ENCODE data around the gene SURF1.

- TF ChIP-seq CTCF (IDR thresholded peaks at IDR 0.05) (no peak), EZH2 (IDR thresholded peaks at IDR 0.05; ENCODE audit: borderline replicate concordance, insufficient read depth, low read depth, low read length, poor library complexity, severe bottlenecking) (no peak)
These were observed 28.3 kb downstream of the SURF1 start for GRCh38 chr9:133327834-133328484.

Data from B cell (primary cell).